Gastrocnemius medialis (tissue), 4 donors: ENCODE results near the gene DMXL1. TPM values are rescaled to one million over a fixed set of nuclear protein-coding genes. Genes with fewer than 3 reads are reported as not detected.

Experiments
- ATAC-seq, 2 donors: fragments of 150-250 bp; one replicate each; pipeline ENCODE4 v1.9.1; 2016
- DNase-seq, 2 donors: peaks; one replicate each; pipeline ENCODE4 v3.0.0-alpha.2; 2019
- H3K27ac ChIP-seq, 4 donors: fragments of 200-600 bp; sonication (generic); 1 replicate in 1 of 4; 2 replicates in 3 of 4; pipeline ENCODE4 v1.5.1; 2016 to 2018; ENCODE audit warnings: mild to moderate bottlenecking in 2 of 4, moderate library complexity in 1 of 4
- H3K27me3 ChIP-seq, 3 donors: fragments of 200-600 bp; sonication (generic) in 2 of 3; 1 replicate in 1 of 3; 2 replicates in 2 of 3; pipeline versions ENCODE4 v1.5.1 to v1.6.0; 2016 to 2019; ENCODE audit warnings: mild to moderate bottlenecking in 1 of 3, moderate library complexity in 1 of 3
- H3K36me3 ChIP-seq, 2 donors: fragments of 200-600 bp; sonication (generic) in 1 of 2; one replicate each; pipeline ENCODE4 v1.5.1; 2017 to 2018
- H3K4me1 ChIP-seq, 2 donors: fragments of 200-600 bp; sonication (generic) in 1 of 2; one replicate each; pipeline ENCODE4 v1.5.1; 2016 to 2017; ENCODE audit warnings: mild to moderate bottlenecking in 2 of 2
- H3K4me3 ChIP-seq, 4 donors: fragments of 200-600 bp; sonication (generic) in 3 of 4; 1 replicate in 1 of 4; 2 replicates in 3 of 4; pipeline ENCODE4 v1.5.1; 2016 to 2019; ENCODE audit warnings: mild to moderate bottlenecking in 2 of 4
- H3K9me3 ChIP-seq, 3 donors: fragments of 200-600 bp; sonication (generic) in 2 of 3; 1 replicate in 1 of 3; 2 replicates in 2 of 3; pipeline ENCODE4 v1.5.1; 2016 to 2019
- POLR2A ChIP-seq, 2 donors: fragments of 450-650 bp; IDR thresholded peaks; one replicate each; pipeline ENCODE4 v1.6.1; 2017; ENCODE audit warnings: antibody characterized with exemption in 2 of 2, mild to moderate bottlenecking in 2 of 2, moderate library complexity in 2 of 2
- in situ Hi-C, 4 donors: fragments of 200-750 bp; cut with MboI; loops; one replicate each; pipeline versions ENCODE4 v1.15.0 to v1.8.0; 2017; ENCODE audit warnings: low sequenced_read_pairs in 4 of 4
- intact Hi-C: fragments of 100-400 bp; cut with DNase I; formaldehyde crosslinking; loops from one replicate; pipeline ENCODE4 v1.15.1; 2023; ENCODE audit warnings: low total_unique reads
- total RNA-seq, 4 donors: library from RNA; depleted of rRNA; stranded (reverse); fragments of >200 nt; gene quantifications; one replicate each; pipeline versions ENCODE4 v1.1.0 to v1.2.3, GENCODE V29; 2016
- TF ChIP-seq, protein P1 (sequence below), 5 experiments: fragments of 450-650 bp in 3 of 5; fragments of 200-600 bp in 2 of 5; sonication (generic) in 2 of 5; IDR thresholded peaks in 4 of 5; conservative IDR thresholded peaks in 1 of 5; 1 replicate in 4 of 5; 2 replicates in 1 of 5; pipeline ENCODE4 v1.5.1; 2016 to 2019; ENCODE audit warnings: antibody characterized with exemption in 5 of 5, mild to moderate bottlenecking in 3 of 5, moderate library complexity in 3 of 5

DMXL1 gene
- total RNA-seq, 4 donors from 2014 or later, result 17.8 to 31.1 (median 24.3) TPM

DNA sequence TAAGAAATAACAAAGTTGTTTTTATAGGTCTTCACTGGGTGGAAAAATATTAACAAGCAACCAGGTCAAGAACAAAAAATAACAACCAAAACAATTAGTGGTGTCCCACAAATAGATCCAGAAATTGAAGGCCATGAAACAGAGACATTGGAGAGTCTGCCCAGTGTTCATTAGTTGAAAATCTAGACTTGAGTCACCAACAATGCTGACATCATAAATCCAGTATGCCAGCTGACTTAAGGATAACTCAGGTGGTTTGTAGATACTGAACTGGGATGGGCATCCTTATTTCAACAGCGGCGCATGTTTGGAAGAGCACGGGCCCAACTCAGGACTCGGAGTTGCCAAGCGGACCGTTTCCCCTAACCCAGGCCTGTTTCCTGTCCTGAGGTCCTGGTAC is 204.3 kb downstream of the DMXL1 start:
- Histone ChIP-seq H3K27ac (no peak overlapping the region), H3K4me1 (no peaks in the 10 kb centered on the region), H3K4me3 (no peak overlapping the region), H3K9me3 (no peaks in the 10 kb centered on the region), H3K36me3 (no peaks in the 10 kb centered on the region), H3K27me3 (no peaks in the 10 kb centered on the region)
- intact Hi-C loops, result no loop called here
- DNase-seq (no peak), ATAC-seq (no peak)
- TF ChIP-seq POLR2A (IDR thresholded peaks at IDR 0.05), result no peak
- TF ChIP-seq, protein P1, sequence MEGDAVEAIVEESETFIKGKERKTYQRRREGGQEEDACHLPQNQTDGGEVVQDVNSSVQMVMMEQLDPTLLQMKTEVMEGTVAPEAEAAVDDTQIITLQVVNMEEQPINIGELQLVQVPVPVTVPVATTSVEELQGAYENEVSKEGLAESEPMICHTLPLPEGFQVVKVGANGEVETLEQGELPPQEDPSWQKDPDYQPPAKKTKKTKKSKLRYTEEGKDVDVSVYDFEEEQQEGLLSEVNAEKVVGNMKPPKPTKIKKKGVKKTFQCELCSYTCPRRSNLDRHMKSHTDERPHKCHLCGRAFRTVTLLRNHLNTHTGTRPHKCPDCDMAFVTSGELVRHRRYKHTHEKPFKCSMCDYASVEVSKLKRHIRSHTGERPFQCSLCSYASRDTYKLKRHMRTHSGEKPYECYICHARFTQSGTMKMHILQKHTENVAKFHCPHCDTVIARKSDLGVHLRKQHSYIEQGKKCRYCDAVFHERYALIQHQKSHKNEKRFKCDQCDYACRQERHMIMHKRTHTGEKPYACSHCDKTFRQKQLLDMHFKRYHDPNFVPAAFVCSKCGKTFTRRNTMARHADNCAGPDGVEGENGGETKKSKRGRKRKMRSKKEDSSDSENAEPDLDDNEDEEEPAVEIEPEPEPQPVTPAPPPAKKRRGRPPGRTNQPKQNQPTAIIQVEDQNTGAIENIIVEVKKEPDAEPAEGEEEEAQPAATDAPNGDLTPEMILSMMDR (IDR thresholded peaks at IDR 0.05 in 4 of 5, conservative IDR thresholded peaks at IDR 0.05 in 1 of 5), result no peak
- in situ Hi-C loops, result no loop called here

DNA sequence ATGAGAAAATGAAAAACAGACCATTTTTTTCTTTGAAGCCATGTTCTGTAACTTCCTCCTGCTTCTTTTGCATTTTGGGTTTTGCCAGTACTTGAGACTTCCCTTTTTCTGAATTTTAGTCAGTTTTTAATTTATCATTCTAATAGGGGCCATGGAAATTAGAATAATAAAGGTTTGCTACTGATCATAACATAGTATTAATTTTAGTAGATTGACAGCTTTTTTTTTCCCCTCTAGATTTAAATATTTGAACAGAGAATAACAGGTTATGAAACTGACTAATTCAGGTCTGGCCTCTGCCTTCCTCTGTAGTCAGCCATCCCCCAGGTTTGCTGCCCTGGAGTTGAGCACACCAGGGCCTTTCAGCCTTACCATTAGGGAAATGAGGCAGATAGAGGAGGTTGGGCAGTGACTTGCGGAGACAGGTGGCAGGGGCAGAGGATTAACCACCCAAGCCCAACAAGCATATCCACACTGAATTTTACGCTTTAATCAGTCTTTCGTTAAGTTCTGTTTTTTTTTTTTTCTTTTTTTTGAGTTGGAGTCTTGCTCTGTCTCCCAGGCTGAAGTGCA is 204.8 kb downstream of the DMXL1 start:
- Histone ChIP-seq H3K4me3 (no peak overlapping the region), H3K4me1 (no peaks in the 10 kb centered on the region), H3K27me3 (no peaks in the 10 kb centered on the region), H3K36me3 (no peaks in the 10 kb centered on the region), H3K9me3 (no peaks in the 10 kb centered on the region), H3K27ac (no peak overlapping the region)
- TF ChIP-seq POLR2A (IDR thresholded peaks at IDR 0.05), result no peak
- TF ChIP-seq, protein P1 (IDR thresholded peaks at IDR 0.05 in 4 of 5, conservative IDR thresholded peaks at IDR 0.05 in 1 of 5), result no peak
- in situ Hi-C loops, result no loop called here
- DNase-seq (no peak), ATAC-seq (no peak)
- intact Hi-C loops, result no loop called here

DNA sequence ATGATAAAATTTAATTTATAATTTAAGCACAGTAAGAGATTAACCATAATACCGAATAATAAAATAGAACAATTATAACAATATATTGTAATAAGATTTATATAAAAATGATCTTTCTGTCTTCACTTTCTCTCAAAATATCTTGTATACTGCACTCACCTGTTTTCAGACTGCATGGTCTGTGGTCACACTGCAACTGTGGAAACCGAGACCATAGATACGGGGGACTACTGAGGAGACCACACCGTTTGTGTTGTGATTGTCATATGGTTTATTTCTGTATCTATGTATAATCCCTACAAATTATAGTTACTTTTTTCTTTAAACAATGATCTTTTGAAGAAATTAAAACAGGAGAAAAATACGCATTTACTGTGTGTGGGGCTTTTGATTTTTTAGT is 206.1 kb downstream of the DMXL1 start:
- no peaks in the 10 kb centered on the region for H3K4me1 ChIP-seq
- DNase-seq, result no peak
- no peak overlapping the region for H3K4me3 ChIP-seq
- no peak overlapping the region for H3K27ac ChIP-seq
- no peaks in the 10 kb centered on the region for H3K36me3 ChIP-seq
- TF ChIP-seq POLR2A (IDR thresholded peaks at IDR 0.05), result no peak
- TF ChIP-seq, protein P1 (IDR thresholded peaks at IDR 0.05 in 4 of 5, conservative IDR thresholded peaks at IDR 0.05 in 1 of 5), result no peak
- no peaks in the 10 kb centered on the region for H3K9me3 ChIP-seq
- ATAC-seq, result no peak
- intact Hi-C loops (no loop called here), in situ Hi-C loops (no loop called here)
- H3K27me3 ChIP-seq, result no peaks in the 10 kb centered on the region

DNA sequence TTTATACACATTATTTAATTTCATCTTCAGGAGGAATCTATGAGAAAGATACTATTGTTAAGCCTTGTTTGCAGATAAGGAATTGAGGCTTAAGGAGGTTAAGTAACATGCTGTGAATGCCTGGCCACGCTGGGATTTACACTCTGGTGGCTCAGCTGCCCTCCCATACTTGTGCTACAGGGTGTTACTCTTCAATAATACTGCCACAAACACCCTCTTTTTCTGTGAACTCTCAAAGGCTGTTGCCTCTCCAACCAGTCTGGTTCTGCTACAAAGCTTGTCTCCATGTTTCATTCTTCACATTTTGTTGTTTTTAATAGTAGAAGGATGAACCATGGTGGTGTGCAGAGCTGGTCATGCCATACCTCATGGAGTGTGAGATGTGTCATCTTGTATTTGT is 208.2 kb downstream of the DMXL1 start:
- in situ Hi-C loops (no loop called here), intact Hi-C loops (no loop called here)
- TF ChIP-seq POLR2A (IDR thresholded peaks at IDR 0.05), result no peak
- no peaks in the 10 kb centered on the region for H3K27me3 ChIP-seq
- H3K4me1 ChIP-seq, result no peaks in the 10 kb centered on the region
- no peak overlapping the region for H3K4me3 ChIP-seq
- H3K27ac ChIP-seq, result no peak overlapping the region
- H3K36me3 ChIP-seq, result no peaks in the 10 kb centered on the region
- ATAC-seq (no peak), DNase-seq (no peak)
- H3K9me3 ChIP-seq, result no peaks in the 10 kb centered on the region

DNA sequence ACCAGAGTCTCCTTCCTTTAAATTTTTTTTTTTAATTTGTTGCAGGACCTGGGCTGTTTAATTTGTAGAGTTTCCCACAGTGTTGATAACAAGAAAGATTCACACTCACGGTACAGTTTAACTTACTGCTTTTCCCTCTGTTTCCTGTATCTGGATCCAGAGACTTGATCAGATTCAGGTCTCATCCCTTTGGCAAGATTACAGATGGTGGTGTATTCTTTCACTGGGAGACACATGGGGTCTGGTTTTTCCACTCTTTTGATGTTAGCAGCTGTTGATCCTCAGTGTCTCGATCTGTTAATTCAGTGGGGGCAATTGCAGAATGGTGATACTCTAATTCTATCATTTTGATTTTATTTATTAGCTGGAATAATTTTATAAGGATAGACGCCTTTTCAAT is 209.5 kb downstream of the DMXL1 start:
- in situ Hi-C loops, result no loop called here
- no peak for DNase-seq
- Histone ChIP-seq H3K4me3 (no peak overlapping the region), H3K27ac (no peak overlapping the region), H3K4me1 (no peaks in the 10 kb centered on the region), H3K27me3 (no peaks in the 10 kb centered on the region), H3K36me3 (no peaks in the 10 kb centered on the region), H3K9me3 (no peaks in the 10 kb centered on the region)
- intact Hi-C loops, result no loop called here
- ATAC-seq, result no peak
- TF ChIP-seq POLR2A (IDR thresholded peaks at IDR 0.05), result no peak
- TF ChIP-seq, protein P1 (IDR thresholded peaks at IDR 0.05 in 4 of 5, conservative IDR thresholded peaks at IDR 0.05 in 1 of 5), result no peak
